ENCODE data around the gene CDH3.

DNA sequence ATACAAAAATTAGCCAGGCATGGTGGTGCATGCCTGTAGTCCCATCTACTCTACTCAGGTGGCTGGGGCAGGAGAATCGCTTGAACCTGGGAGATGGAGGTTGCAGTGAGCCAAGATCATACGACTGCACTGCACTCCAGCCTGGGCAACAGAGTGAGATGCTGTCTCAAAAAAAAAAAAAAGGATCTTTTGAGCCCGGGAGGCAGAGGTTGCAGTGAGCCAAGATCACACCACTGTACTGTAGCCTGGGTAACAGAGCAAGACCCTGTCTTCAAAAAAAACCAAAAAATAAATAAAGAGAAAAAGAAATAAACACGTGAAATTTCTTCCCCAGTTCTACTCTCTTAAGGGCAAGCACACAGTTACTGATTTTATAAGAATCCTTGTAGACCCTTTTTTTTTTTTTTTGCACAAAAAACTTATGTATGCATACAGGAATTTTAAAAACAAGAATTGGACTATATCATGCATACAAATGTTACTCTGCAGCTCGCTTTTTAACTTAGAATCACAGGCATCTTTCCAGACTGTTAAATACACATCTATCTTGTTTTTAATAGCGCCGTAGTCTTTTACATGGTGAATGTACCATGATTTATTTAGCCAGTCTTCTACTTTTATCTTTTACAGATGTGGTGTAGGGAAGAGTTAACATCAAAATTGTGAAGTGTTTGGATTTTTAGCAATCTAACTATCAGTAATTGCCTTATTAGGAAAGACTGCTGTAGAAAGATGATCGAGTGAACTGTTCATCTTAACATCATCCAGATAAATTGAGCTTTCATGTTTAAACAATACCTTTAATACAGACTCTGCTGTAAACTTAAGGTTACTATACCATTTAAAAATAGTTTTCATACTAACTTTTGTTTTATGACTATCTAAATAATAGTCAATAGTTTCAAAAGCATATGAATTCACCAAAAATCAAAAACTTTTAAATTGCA is 14.6 kb downstream of the CDH3 start:
- TF ChIP-seq, protein P1, sequence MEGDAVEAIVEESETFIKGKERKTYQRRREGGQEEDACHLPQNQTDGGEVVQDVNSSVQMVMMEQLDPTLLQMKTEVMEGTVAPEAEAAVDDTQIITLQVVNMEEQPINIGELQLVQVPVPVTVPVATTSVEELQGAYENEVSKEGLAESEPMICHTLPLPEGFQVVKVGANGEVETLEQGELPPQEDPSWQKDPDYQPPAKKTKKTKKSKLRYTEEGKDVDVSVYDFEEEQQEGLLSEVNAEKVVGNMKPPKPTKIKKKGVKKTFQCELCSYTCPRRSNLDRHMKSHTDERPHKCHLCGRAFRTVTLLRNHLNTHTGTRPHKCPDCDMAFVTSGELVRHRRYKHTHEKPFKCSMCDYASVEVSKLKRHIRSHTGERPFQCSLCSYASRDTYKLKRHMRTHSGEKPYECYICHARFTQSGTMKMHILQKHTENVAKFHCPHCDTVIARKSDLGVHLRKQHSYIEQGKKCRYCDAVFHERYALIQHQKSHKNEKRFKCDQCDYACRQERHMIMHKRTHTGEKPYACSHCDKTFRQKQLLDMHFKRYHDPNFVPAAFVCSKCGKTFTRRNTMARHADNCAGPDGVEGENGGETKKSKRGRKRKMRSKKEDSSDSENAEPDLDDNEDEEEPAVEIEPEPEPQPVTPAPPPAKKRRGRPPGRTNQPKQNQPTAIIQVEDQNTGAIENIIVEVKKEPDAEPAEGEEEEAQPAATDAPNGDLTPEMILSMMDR (IDR thresholded peaks at IDR 0.05; ENCODE audit: poor library complexity) = no peak
- TF ChIP-seq EZH2phosphoT487 (IDR thresholded peaks at IDR 0.05; ENCODE audit: low read depth, severe bottlenecking, unreplicated experiment) (no peak), EZH2 (IDR thresholded peaks at IDR 0.05; ENCODE audit: borderline replicate concordance) (no peak)

All from hepatocyte (in vitro differentiated cells).